GM18508 (cell line): Measurements from ENCODE around the gene SYT2.

Experiments
- ATAC-seq: cut with Tn5 transposase; IDR thresholded peaks from one replicate; pipeline ENCODE4 v1.9.1; 2021; ENCODE audit warnings: moderate number of reproducible peaks; ENCODE audit not compliant: insufficient read depth, unreplicated experiment

SYT2 gene

GRCh38 chr1:202681736-202682420, 28.4 kb downstream of the SYT2 start:
- ATAC-seq, result no peak

- ATAC-seq, result no peak
Measured at GRCh38 chr1:202680586-202681352, 29.5 kb downstream of the SYT2 start.

- no peak for ATAC-seq
Measured at GRCh38 chr1:202679406-202680177, 30.7 kb downstream of the SYT2 start.

GRCh38 chr1:202677433-202677832, 32.8 kb downstream of the SYT2 start:
- ATAC-seq, result no peak

GRCh38 chr1:202673531-202673930, 36.7 kb downstream of the SYT2 start:
- no peak for ATAC-seq

- no peak for ATAC-seq
Measured at GRCh38 chr1:202671399-202671798, 38.9 kb downstream of the SYT2 start.

GRCh38 chr1:202665417-202665816, 44.8 kb downstream of the SYT2 start:
- no peak for ATAC-seq

GRCh38 chr1:202664083-202664482, 46.2 kb downstream of the SYT2 start:
- no peak for ATAC-seq

- ATAC-seq, result no peak
Measured at GRCh38 chr1:202663131-202663530, 47.1 kb downstream of the SYT2 start.

GRCh38 chr1:202662081-202662480, 48.2 kb downstream of the SYT2 start:
- no peak for ATAC-seq

- no peak for ATAC-seq
Measured at GRCh38 chr1:202661136-202661845, 49.0 kb downstream of the SYT2 start.

GRCh38 chr1:202659974-202660373, 50.3 kb downstream of the SYT2 start:
- ATAC-seq, result no peak

- no peak for ATAC-seq
Measured at GRCh38 chr1:202659541-202659940, 50.7 kb downstream of the SYT2 start.

- no peak for ATAC-seq
Measured at GRCh38 chr1:202658769-202659168, 51.5 kb downstream of the SYT2 start.

- no peak for ATAC-seq
Measured at GRCh38 chr1:202658251-202658759, 51.9 kb downstream of the SYT2 start.

GRCh38 chr1:202656951-202657646, 53.2 kb downstream of the SYT2 start:
- ATAC-seq, result no peak

- ATAC-seq, result no peak
Measured at GRCh38 chr1:202656057-202656456, 54.2 kb downstream of the SYT2 start.

GRCh38 chr1:202654079-202654478, 56.2 kb downstream of the SYT2 start:
- ATAC-seq, result no peak

GRCh38 chr1:202649553-202650392, 60.5 kb downstream of the SYT2 start:
- ATAC-seq, result no peak
